Hematopoietic multipotent progenitor cell treated with erythropoietin and hydrocortisone succinate and interleukin-3 and kit ligand, for 6 days (in vitro differentiated cells): ENCODE data around the gene NAA80.

Experiments
- DNase-seq: peaks from one replicate; pipeline ENCODE4 v3.0.0-alpha.2; 2015

Gene NAA80

GRCh38 chr3:50327943-50328691 lies 28.9 kb upstream of the NAA80 start, which contains the start of gene TUSC2:
TUSC2 (minus strand) TSS chr3:50328223; CDS start chr3:50328099, 124 bp downstream.
- DNase-seq, result peak; percentile 99

- DNase-seq, result no peak
Observed at GRCh38 chr3:50327129-50327528, 27.9 kb upstream of the NAA80 start.

- no peak for DNase-seq
Observed at GRCh38 chr3:50326182-50326541, 27.0 kb upstream of the NAA80 start.

GRCh38 chr3:50325497-50326181 lies 26.4 kb upstream of the NAA80 start:
- DNase-seq, result no peak

GRCh38 chr3:50325113-50325480 lies 25.9 kb upstream of the NAA80 start:
- peak; percentile 58 for DNase-seq

GRCh38 chr3:50324351-50325112 lies 25.3 kb upstream of the NAA80 start:
- peak; percentile 84 for DNase-seq

GRCh38 chr3:50323614-50324199 lies 24.5 kb upstream of the NAA80 start:
- no peak for DNase-seq

- DNase-seq, result no peak
Observed at GRCh38 chr3:50323092-50323600, 23.9 kb upstream of the NAA80 start.

- no peak for DNase-seq
Observed at GRCh38 chr3:50322386-50323091, 23.3 kb upstream of the NAA80 start, which contains the start of gene HYAL2. HYAL2 (minus strand) TSS chr3:50322745; CDS start chr3:50320489, 2,256 bp downstream.

GRCh38 chr3:50322115-50322385 lies 22.8 kb upstream of the NAA80 start:
- no peak for DNase-seq

GRCh38 chr3:50321336-50322114 lies 22.3 kb upstream of the NAA80 start:
- peak; percentile 94 for DNase-seq

- DNase-seq, result peak; percentile 75
Observed at GRCh38 chr3:50320853-50321335, 21.7 kb upstream of the NAA80 start.

- DNase-seq, result no peak
Observed at GRCh38 chr3:50319894-50320625, 20.9 kb upstream of the NAA80 start.

GRCh38 chr3:50319181-50319893 lies 20.1 kb upstream of the NAA80 start:
- DNase-seq, result no peak

GRCh38 chr3:50318615-50319014 lies 19.4 kb upstream of the NAA80 start:
- no peak for DNase-seq

- DNase-seq, result no peak
Observed at GRCh38 chr3:50318163-50318562, 19.0 kb upstream of the NAA80 start.

GRCh38 chr3:50317300-50317699 lies 18.1 kb upstream of the NAA80 start:
- no peak for DNase-seq

- DNase-seq, result no peak
Observed at GRCh38 chr3:50316657-50317242, 17.5 kb upstream of the NAA80 start.

GRCh38 chr3:50314816-50315215 lies 15.6 kb upstream of the NAA80 start:
- no peak for DNase-seq

- DNase-seq, result no peak
Observed at GRCh38 chr3:50314342-50314741, 15.1 kb upstream of the NAA80 start.
